PC-3 (cell line): Measurements from ENCODE around the gene BMP7. TPM values are rescaled to one million over a fixed set of nuclear protein-coding genes. Genes with fewer than 3 reads are reported as not detected.

Source experiments
- ATAC-seq: fragments of 200-7000 bp; cut with Tn5 transposase; 2 replicates; pipeline ENCODE4 v1.9.1; 2020; ENCODE audit warnings: mild to moderate bottlenecking, moderate library complexity
- BruUV-seq: library from RNA; stranded (reverse); fragments of 400-500 nt; replicated peaks from 2 replicates; lab custom pipeline; 2021; lab: Mats Ljungman, UMichigan
- CTCF ChIA-PET: fragments of 300-600 bp; sonication (Branson Sonifier 250); formaldehyde crosslinking; loops from one replicate; lab custom pipeline; 2022; ENCODE audit warnings: antibody characterized with exemption; lab: Charles Lee
- POLR2A ChIA-PET: fragments of 300-600 bp; sonication (Branson Sonifier 250); formaldehyde crosslinking; loops from one replicate; lab custom pipeline; 2022; ENCODE audit warnings: antibody characterized with exemption; ENCODE audit not compliant: unreplicated experiment; lab: Charles Lee
- DNase-seq: peaks from one replicate; pipeline ENCODE4 v3.0.0-alpha.2; 2015
- H2AFZ ChIP-seq: fragments of 300-600 bp; sonication (generic); 2 replicates; pipeline ENCODE4 v1.6.0; 2016; ENCODE audit warnings: antibody characterized with exemption, low read length
- H3F3A ChIP-seq: fragments of 300-600 bp; sonication (generic); one replicate; pipeline ENCODE4 v1.6.0; 2017; ENCODE audit warnings: antibody characterized with exemption, low read length, control low read depth, mild to moderate bottlenecking; ENCODE audit not compliant: unreplicated experiment
- H3K27ac ChIP-seq: fragments of 300-600 bp; sonication (generic); 2 replicates; pipeline ENCODE4 v1.5.1; 2016; ENCODE audit warnings: mild to moderate bottlenecking, low read length
- H3K27me3 ChIP-seq: fragments of 300-600 bp; sonication (generic); 2 replicates; pipeline ENCODE4 v1.6.1; 2016; ENCODE audit warnings: low read length, mixed read lengths
- H3K36me3 ChIP-seq: fragments of 300-600 bp; sonication (generic); 2 replicates; pipeline ENCODE4 v1.6.1; 2016; ENCODE audit warnings: low read depth, mixed run types, low read length, mixed read lengths
- H3K4me1 ChIP-seq: fragments of 300-600 bp; sonication (generic); 2 replicates; pipeline ENCODE4 v1.5.1; 2016; ENCODE audit warnings: low read length; ENCODE audit not compliant: insufficient read depth
- H3K4me2 ChIP-seq: fragments of 300-600 bp; sonication (generic); 2 replicates; pipeline ENCODE4 v1.6.0; 2016; ENCODE audit warnings: low read length
- H3K4me3 ChIP-seq: fragments of 300-600 bp; sonication (generic); 2 replicates; pipeline ENCODE4 v1.5.1; 2016; ENCODE audit warnings: mild to moderate bottlenecking, low read length, mixed read lengths
- H3K79me2 ChIP-seq: fragments of 300-600 bp; sonication (generic); 2 replicates; pipeline ENCODE4 v1.6.1; 2017; ENCODE audit warnings: low read length, mixed read lengths
- H3K9ac ChIP-seq: fragments of 300-600 bp; sonication (generic); 2 replicates; pipeline ENCODE4 v1.6.0; 2016; ENCODE audit warnings: mild to moderate bottlenecking, low read length
- H3K9me2 ChIP-seq: fragments of 300-600 bp; sonication (generic); replicated peaks from 2 replicates; pipeline ENCODE4 v1.6.1; 2016; ENCODE audit warnings: mixed run types, low read length, mixed read lengths
- H3K9me3 ChIP-seq: fragments of 300-600 bp; sonication (generic); 2 replicates; pipeline ENCODE4 v1.6.1; 2016; ENCODE audit warnings: low read length, mixed read lengths
- H4K20me1 ChIP-seq: fragments of 300-600 bp; sonication (generic); 2 replicates; pipeline ENCODE4 v1.6.1; 2016; ENCODE audit warnings: low read length, mixed read lengths
- CTCF ChIP-seq: fragments of 300-600 bp; sonication (generic); conservative IDR thresholded peaks from 2 replicates; pipeline ENCODE4 v1.5.1; 2017; ENCODE audit warnings: antibody characterized with exemption, low read depth, mild to moderate bottlenecking, low read length
- EZH2 ChIP-seq: fragments of 300-600 bp; sonication (generic); IDR thresholded peaks from one replicate; pipeline ENCODE4 v1.6.1; 2017; ENCODE audit warnings: antibody characterized with exemption, mild to moderate bottlenecking, low read length; ENCODE audit not compliant: unreplicated experiment
- EZH2phosphoT487 ChIP-seq: fragments of 300-600 bp; sonication (generic); IDR thresholded peaks from 2 replicates; pipeline ENCODE4 v1.6.1; 2018; ENCODE audit warnings: mild to moderate bottlenecking, antibody characterized with exemption, low read length, borderline replicate concordance
- intact Hi-C: fragments of 100-400 bp; cut with micrococcal nuclease; formaldehyde crosslinking; loops from 2 replicates; pipeline ENCODE4 v1.9.0; 2023
- total RNA-seq: library from RNA; depleted of rRNA; stranded (reverse); fragments of >200 nt; gene quantifications from 2 replicates; pipeline ENCODE4 v1.2.3, GENCODE V29; 2014

Gene BMP7
- total RNA-seq, 1 experiment from 2014 or later, result not detected

- intact Hi-C loops, result no loop called here
- POLR2A ChIA-PET, result no interaction called here
- no peak overlapping the region for H2AFZ ChIP-seq
- H3K9ac ChIP-seq, result no peak overlapping the region
- CTCF ChIA-PET, result no interaction called here
- no peak overlapping the region for H3K4me2 ChIP-seq
- no peaks in the 10 kb centered on the region for H3K79me2 ChIP-seq
- no peaks in the 10 kb centered on the region for H3K4me1 ChIP-seq
- no TSS peak for BruUV-seq
- H4K20me1 ChIP-seq, result no peaks in the 10 kb centered on the region
- no peak for TF ChIP-seq CTCF
- TF ChIP-seq EZH2phosphoT487, result no peak
- TF ChIP-seq EZH2, result no peak
- H3K27ac ChIP-seq, result no peak overlapping the region
- no peaks in the 10 kb centered on the region for H3K9me3 ChIP-seq
- no peaks in the 10 kb centered on the region for H3F3A ChIP-seq
- H3K27me3 ChIP-seq, result peaks cover 62% of the 10 kb centered on the region
- ATAC-seq, result no peak
- no peaks in the 10 kb centered on the region for H3K9me2 ChIP-seq
- H3K36me3 ChIP-seq, result no peaks in the 10 kb centered on the region
- no peak overlapping the region for H3K4me3 ChIP-seq
- no peak for DNase-seq
Measured at GRCh38 chr20:57185188-57185743, 81.2 kb downstream of the BMP7 start.

- H3F3A ChIP-seq, result no peaks in the 10 kb centered on the region
- H3K27me3 ChIP-seq, result peaks cover 67% of the 10 kb centered on the region
- ATAC-seq, result no peak
- H3K4me2 ChIP-seq, result no peak overlapping the region
- no peaks in the 10 kb centered on the region for H3K9me3 ChIP-seq
- no peak overlapping the region for H3K4me3 ChIP-seq
- ChIA-PET CTCF (no interaction called here), POLR2A (no interaction called here)
- no peak for TF ChIP-seq EZH2
- TF ChIP-seq EZH2phosphoT487, result no peak
- TF ChIP-seq CTCF, result no peak
- intact Hi-C loops, result no loop called here
- no peaks in the 10 kb centered on the region for H3K4me1 ChIP-seq
- H3K27ac ChIP-seq, result no peak overlapping the region
- no peak overlapping the region for H2AFZ ChIP-seq
- H3K9me2 ChIP-seq, result no peaks in the 10 kb centered on the region
- H3K36me3 ChIP-seq, result no peaks in the 10 kb centered on the region
- no peaks in the 10 kb centered on the region for H3K79me2 ChIP-seq
- BruUV-seq, result no TSS peak
- no peaks in the 10 kb centered on the region for H4K20me1 ChIP-seq
- no peak overlapping the region for H3K9ac ChIP-seq
- DNase-seq, result no peak
Measured at GRCh38 chr20:57183457-57184009, 82.9 kb downstream of the BMP7 start.

GRCh38 chr20:57181639-57182038, 84.8 kb downstream of the BMP7 start:
- Histone ChIP-seq H3K79me2 (no peaks in the 10 kb centered on the region), H4K20me1 (no peaks in the 10 kb centered on the region), H3K9me2 (no peaks in the 10 kb centered on the region), H3K27me3 (peaks cover 64% of the 10 kb centered on the region), H3K36me3 (no peaks in the 10 kb centered on the region), H2AFZ (no peak overlapping the region), H3K27ac (no peak overlapping the region), H3K9ac (no peak overlapping the region), H3K4me1 (no peaks in the 10 kb centered on the region), H3F3A (no peaks in the 10 kb centered on the region), H3K9me3 (no peaks in the 10 kb centered on the region), H3K4me2 (no peak overlapping the region), H3K4me3 (no peak overlapping the region)
- TF ChIP-seq EZH2 (no peak), CTCF (no peak), EZH2phosphoT487 (no peak)
- ChIA-PET POLR2A (no interaction called here), CTCF (no interaction called here)
- no TSS peak for BruUV-seq
- intact Hi-C loops, result no loop called here
- no peak for DNase-seq
- ATAC-seq, result no peak
